Panc1 (cell line): ENCODE results near the gene ADAT2.

Experiments used
- POLR2AphosphoS5 ChIP-seq: IDR thresholded peaks from 2 replicates; pipeline ENCODE4 v1.6.1; 2012; ENCODE audit warnings: mild to moderate bottlenecking, low read depth, low read length, moderate library complexity
- SIN3A ChIP-seq: IDR thresholded peaks from 2 replicates; pipeline ENCODE4 v1.6.1; 2012; ENCODE audit warnings: low read depth, mild to moderate bottlenecking, low read length, moderate library complexity, borderline replicate concordance; ENCODE audit not compliant: insufficient read depth
- TCF7L2 ChIP-seq: IDR thresholded peaks from 2 replicates; pipeline ENCODE4 v1.6.1; 2011; ENCODE audit warnings: mild to moderate bottlenecking, low read depth, low read length, inconsistent platforms
- TF ChIP-seq, protein P1 (sequence below): fragments of 450-650 bp; IDR thresholded peaks from 2 replicates; pipeline ENCODE4 v1.5.1; 2017; ENCODE audit warnings: mild to moderate bottlenecking
- TF ChIP-seq, protein P2 (sequence below), 2 experiments: IDR thresholded peaks; 2 replicates each; pipeline ENCODE4 v1.6.1; 2011 to 2012; ENCODE audit warnings: low read depth in 2 of 2, control low read depth in 1 of 2, low read length in 1 of 2, mild to moderate bottlenecking in 1 of 2, moderate library complexity in 1 of 2; ENCODE audit not compliant: insufficient read depth in 1 of 2

DNA sequence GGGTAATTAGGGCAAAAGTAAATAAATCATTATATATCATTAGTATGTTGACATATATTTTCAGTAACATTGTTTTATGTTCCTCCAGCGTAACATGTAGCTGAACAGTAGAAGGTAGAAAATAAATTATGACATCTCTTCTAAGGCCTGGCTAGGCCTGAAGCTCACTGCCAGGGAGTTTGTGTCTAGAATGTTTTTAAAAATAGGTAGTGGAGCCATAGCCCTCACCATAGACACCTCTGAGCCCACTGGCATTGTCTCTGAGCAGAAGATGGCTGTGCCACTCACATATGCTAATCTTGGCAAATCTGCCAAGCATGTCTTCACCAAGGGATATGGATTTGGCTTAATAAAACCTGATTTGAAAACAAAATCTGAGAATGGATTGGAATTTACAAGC lies 39.7 kb upstream of the ADAT2 start:
- TF ChIP-seq, protein P1, sequence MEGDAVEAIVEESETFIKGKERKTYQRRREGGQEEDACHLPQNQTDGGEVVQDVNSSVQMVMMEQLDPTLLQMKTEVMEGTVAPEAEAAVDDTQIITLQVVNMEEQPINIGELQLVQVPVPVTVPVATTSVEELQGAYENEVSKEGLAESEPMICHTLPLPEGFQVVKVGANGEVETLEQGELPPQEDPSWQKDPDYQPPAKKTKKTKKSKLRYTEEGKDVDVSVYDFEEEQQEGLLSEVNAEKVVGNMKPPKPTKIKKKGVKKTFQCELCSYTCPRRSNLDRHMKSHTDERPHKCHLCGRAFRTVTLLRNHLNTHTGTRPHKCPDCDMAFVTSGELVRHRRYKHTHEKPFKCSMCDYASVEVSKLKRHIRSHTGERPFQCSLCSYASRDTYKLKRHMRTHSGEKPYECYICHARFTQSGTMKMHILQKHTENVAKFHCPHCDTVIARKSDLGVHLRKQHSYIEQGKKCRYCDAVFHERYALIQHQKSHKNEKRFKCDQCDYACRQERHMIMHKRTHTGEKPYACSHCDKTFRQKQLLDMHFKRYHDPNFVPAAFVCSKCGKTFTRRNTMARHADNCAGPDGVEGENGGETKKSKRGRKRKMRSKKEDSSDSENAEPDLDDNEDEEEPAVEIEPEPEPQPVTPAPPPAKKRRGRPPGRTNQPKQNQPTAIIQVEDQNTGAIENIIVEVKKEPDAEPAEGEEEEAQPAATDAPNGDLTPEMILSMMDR, result no peak
- no peak for TF ChIP-seq SIN3A
- no peak for TF ChIP-seq POLR2AphosphoS5
- TF ChIP-seq TCF7L2, result no peak
- TF ChIP-seq, protein P2, sequence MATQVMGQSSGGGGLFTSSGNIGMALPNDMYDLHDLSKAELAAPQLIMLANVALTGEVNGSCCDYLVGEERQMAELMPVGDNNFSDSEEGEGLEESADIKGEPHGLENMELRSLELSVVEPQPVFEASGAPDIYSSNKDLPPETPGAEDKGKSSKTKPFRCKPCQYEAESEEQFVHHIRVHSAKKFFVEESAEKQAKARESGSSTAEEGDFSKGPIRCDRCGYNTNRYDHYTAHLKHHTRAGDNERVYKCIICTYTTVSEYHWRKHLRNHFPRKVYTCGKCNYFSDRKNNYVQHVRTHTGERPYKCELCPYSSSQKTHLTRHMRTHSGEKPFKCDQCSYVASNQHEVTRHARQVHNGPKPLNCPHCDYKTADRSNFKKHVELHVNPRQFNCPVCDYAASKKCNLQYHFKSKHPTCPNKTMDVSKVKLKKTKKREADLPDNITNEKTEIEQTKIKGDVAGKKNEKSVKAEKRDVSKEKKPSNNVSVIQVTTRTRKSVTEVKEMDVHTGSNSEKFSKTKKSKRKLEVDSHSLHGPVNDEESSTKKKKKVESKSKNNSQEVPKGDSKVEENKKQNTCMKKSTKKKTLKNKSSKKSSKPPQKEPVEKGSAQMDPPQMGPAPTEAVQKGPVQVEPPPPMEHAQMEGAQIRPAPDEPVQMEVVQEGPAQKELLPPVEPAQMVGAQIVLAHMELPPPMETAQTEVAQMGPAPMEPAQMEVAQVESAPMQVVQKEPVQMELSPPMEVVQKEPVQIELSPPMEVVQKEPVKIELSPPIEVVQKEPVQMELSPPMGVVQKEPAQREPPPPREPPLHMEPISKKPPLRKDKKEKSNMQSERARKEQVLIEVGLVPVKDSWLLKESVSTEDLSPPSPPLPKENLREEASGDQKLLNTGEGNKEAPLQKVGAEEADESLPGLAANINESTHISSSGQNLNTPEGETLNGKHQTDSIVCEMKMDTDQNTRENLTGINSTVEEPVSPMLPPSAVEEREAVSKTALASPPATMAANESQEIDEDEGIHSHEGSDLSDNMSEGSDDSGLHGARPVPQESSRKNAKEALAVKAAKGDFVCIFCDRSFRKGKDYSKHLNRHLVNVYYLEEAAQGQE (IDR thresholded peaks at IDR 0.05; ENCODE audit: insufficient read depth in 1 of 2, low read depth in 2 of 2, low read length in 1 of 2), result no peak
